Neural cell (in vitro differentiated cells): ENCODE results near the gene KLK11. TPM values are rescaled to one million over a fixed set of nuclear protein-coding genes. Genes with fewer than 3 reads are reported as not detected.

ENCODE experiments used
- H2AFZ ChIP-seq: fragments of 200-600, 300-800 bp; sonication (generic), shearing (Covaris generic); 2 replicates; pipeline ENCODE4 v1.6.0; 2014; ENCODE audit warnings: low read depth, mild to moderate bottlenecking, antibody characterized with exemption, low read length, moderate library complexity
- H3F3A ChIP-seq: fragments of 200-600 bp; shearing (Covaris generic); 2 replicates; pipeline ENCODE4 v1.6.1; 2016; ENCODE audit warnings: mild to moderate bottlenecking, moderate library complexity, mixed read lengths, antibody characterized with exemption, low read length; ENCODE audit not compliant: insufficient read depth, poor library complexity, severe bottlenecking
- H3K27ac ChIP-seq: fragments of 200-600, 300-800 bp; sonication (generic), shearing (Covaris generic); 2 replicates; pipeline ENCODE4 v1.5.1; 2014; ENCODE audit warnings: mild to moderate bottlenecking, low read length, moderate library complexity
- H3K27me3 ChIP-seq: fragments of 300-800, 200-600 bp; sonication (generic), shearing (Covaris generic); 2 replicates; pipeline ENCODE4 v1.6.0; 2014; ENCODE audit warnings: mild to moderate bottlenecking, low read depth, low read length, moderate library complexity; ENCODE audit not compliant: insufficient read depth
- H3K36me3 ChIP-seq: fragments of 300-800, 200-600 bp; sonication (generic), shearing (Covaris generic); 2 replicates; pipeline ENCODE4 v1.5.1; 2014; ENCODE audit warnings: mild to moderate bottlenecking, antibody characterized with exemption, low read length, moderate library complexity; ENCODE audit not compliant: insufficient read depth
- H3K4me2 ChIP-seq: fragments of 300-800, 200-600 bp; sonication (generic), shearing (Covaris generic); 2 replicates; pipeline ENCODE4 v1.6.0; 2014; ENCODE audit warnings: mild to moderate bottlenecking, low read length
- H3K4me3 ChIP-seq: fragments of 300-800, 200-600 bp; sonication (generic), shearing (Covaris generic); 2 replicates; pipeline ENCODE4 v1.5.1; 2014; ENCODE audit warnings: mild to moderate bottlenecking, low read length, moderate library complexity
- H3K79me2 ChIP-seq: fragments of 200-600 bp; shearing (Covaris generic); replicated peaks from 2 replicates; pipeline ENCODE4 v1.6.0; 2014; ENCODE audit warnings: mild to moderate bottlenecking, low read length, moderate library complexity; ENCODE audit not compliant: insufficient read depth
- H3K9ac ChIP-seq: fragments of 300-800, 200-600 bp; sonication (generic), shearing (Covaris generic); 2 replicates; pipeline ENCODE4 v1.6.1; 2016; ENCODE audit warnings: mild to moderate bottlenecking, low read length, mixed read lengths
- H3K9me2 ChIP-seq: fragments of 200-600 bp; shearing (Covaris generic); 2 replicates; pipeline ENCODE4 v1.6.1; 2016; ENCODE audit warnings: mild to moderate bottlenecking, low read length, mixed read lengths; ENCODE audit not compliant: insufficient read depth
- H3K9me3 ChIP-seq: fragments of 200-600, 300-800 bp; sonication (generic), shearing (Covaris generic); 2 replicates; pipeline ENCODE4 v1.6.1; 2016; ENCODE audit warnings: mild to moderate bottlenecking, mixed run types, low read length, moderate library complexity, mixed read lengths
- H4K20me1 ChIP-seq: fragments of 200-600 bp; shearing (Covaris generic); 2 replicates; pipeline ENCODE4 v1.6.1; 2016; ENCODE audit warnings: mild to moderate bottlenecking, mixed run types; ENCODE audit not compliant: insufficient read depth
- EP300 ChIP-seq: fragments of 450-650 bp; conservative IDR thresholded peaks from 2 replicates; pipeline ENCODE4 v1.6.1; 2014; ENCODE audit warnings: antibody characterized with exemption, mild to moderate bottlenecking, moderate library complexity; ENCODE audit not compliant: poor library complexity, severe bottlenecking
- EZH2 ChIP-seq: fragments of 200-600, 300-800 bp; shearing (Covaris generic), sonication (generic); IDR thresholded peaks from 2 replicates; pipeline ENCODE4 v1.6.1; 2014; ENCODE audit warnings: antibody characterized with exemption, low read length, borderline replicate concordance, mild to moderate bottlenecking; ENCODE audit not compliant: insufficient read depth, poor library complexity, severe bottlenecking
- MXI1 ChIP-seq: fragments of 450-650 bp; conservative IDR thresholded peaks from 2 replicates; pipeline ENCODE4 v1.6.1; 2014; ENCODE audit warnings: antibody characterized with exemption, mild to moderate bottlenecking; ENCODE audit not compliant: poor library complexity, severe bottlenecking
- POLR2AphosphoS5 ChIP-seq: IDR thresholded peaks from 2 replicates; pipeline ENCODE4 v1.6.1; 2012
- RAD21 ChIP-seq: fragments of 450-650 bp; conservative IDR thresholded peaks from 2 replicates; pipeline ENCODE4 v1.6.1; 2014; ENCODE audit warnings: antibody characterized with exemption, mild to moderate bottlenecking, moderate library complexity
- SMC3 ChIP-seq: fragments of 450-650 bp; conservative IDR thresholded peaks from 2 replicates; pipeline ENCODE4 v1.6.1; 2014; ENCODE audit warnings: antibody characterized with exemption, mild to moderate bottlenecking, moderate library complexity; ENCODE audit not compliant: poor library complexity
- TAF1 ChIP-seq: IDR thresholded peaks from 2 replicates; pipeline ENCODE4 v1.6.1; 2012; ENCODE audit warnings: low read depth
- polyA plus RNA-seq: library from polyadenylated mRNA; depleted of rRNA; stranded (reverse); fragments of >200 nt; gene quantifications from 2 replicates; pipeline ENCODE4 v1.2.3, GENCODE V29; 2014
- TF ChIP-seq, protein P1 (sequence below): fragments of 450-650 bp; IDR thresholded peaks from 2 replicates; pipeline ENCODE4 v1.5.1; 2014; ENCODE audit warnings: antibody characterized with exemption, mild to moderate bottlenecking, moderate library complexity; ENCODE audit not compliant: poor library complexity, severe bottlenecking
- TF ChIP-seq, protein P2 (sequence below): IDR thresholded peaks from 2 replicates; pipeline ENCODE4 v1.6.1; 2012; ENCODE audit warnings: borderline replicate concordance

The KLK11 gene
- polyA plus RNA-seq, 1 donor from 2014 or later: not detected

DNA sequence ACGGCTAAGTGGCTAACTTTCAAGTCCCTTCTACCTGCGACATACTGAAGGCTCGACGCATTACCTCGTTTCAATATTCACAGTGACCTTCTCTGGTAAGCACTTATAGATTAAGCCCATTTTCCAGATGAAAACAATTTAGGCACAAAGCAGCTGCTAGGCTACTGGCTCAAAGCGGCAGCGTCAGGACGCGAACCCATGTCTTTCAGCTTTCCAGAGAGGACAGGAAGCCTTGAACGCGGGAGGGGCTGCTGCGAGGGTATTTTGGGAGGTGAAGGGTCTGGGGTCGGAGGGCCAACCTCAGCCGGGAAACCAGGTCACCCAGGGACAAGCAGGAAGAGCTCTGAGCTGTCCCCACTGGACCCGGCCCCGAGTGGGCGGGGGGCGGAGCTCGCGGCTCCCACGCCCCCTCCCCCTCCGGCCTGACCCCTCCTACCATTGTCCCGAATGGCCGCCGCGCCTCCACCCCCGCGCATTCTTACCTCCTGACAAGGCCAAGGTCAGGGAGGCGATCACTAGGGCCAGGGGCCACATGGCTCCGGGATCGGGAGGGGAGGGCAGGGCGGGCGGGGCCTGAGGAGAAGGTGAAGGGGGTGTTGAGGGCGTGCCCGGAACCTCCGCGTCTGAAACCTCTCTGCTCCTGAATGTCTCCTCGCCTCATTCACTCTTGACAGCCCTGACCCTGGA is 38.3 kb upstream of the KLK11 start, which contains the start of gene KLK13:
KLK13 (minus strand) TSS at position 559 of the 687 bp plus-strand sequence; CDS start at position 534, 25 bp downstream.
- Histone ChIP-seq H3K27ac (no peak within 1 kb of the TSS), H3K79me2 (no peaks in the 10 kb centered on the region), H2AFZ (no peak within 1 kb of the TSS), H3K9ac (no peak within 1 kb of the TSS), H3K36me3 (no peaks in the 10 kb centered on the region), H3K9me2 (no peaks in the 10 kb centered on the region), H3K9me3 (no peaks in the 10 kb centered on the region), H3K4me2 (no peak within 1 kb of the TSS), H3K4me3 (peak within 1 kb of the TSS; percentile 47), H3F3A (no peaks in the 10 kb centered on the region), H4K20me1 (no peaks in the 10 kb centered on the region), H3K27me3 (peaks cover 16% of the 10 kb centered on the region)
- TF ChIP-seq TAF1: no peak
- TF ChIP-seq EP300: no peak
- TF ChIP-seq, protein P1, sequence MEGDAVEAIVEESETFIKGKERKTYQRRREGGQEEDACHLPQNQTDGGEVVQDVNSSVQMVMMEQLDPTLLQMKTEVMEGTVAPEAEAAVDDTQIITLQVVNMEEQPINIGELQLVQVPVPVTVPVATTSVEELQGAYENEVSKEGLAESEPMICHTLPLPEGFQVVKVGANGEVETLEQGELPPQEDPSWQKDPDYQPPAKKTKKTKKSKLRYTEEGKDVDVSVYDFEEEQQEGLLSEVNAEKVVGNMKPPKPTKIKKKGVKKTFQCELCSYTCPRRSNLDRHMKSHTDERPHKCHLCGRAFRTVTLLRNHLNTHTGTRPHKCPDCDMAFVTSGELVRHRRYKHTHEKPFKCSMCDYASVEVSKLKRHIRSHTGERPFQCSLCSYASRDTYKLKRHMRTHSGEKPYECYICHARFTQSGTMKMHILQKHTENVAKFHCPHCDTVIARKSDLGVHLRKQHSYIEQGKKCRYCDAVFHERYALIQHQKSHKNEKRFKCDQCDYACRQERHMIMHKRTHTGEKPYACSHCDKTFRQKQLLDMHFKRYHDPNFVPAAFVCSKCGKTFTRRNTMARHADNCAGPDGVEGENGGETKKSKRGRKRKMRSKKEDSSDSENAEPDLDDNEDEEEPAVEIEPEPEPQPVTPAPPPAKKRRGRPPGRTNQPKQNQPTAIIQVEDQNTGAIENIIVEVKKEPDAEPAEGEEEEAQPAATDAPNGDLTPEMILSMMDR: no peak
- no peak for TF ChIP-seq POLR2AphosphoS5
- no peak for TF ChIP-seq MXI1
- no peak for TF ChIP-seq RAD21
- TF ChIP-seq, protein P2, sequence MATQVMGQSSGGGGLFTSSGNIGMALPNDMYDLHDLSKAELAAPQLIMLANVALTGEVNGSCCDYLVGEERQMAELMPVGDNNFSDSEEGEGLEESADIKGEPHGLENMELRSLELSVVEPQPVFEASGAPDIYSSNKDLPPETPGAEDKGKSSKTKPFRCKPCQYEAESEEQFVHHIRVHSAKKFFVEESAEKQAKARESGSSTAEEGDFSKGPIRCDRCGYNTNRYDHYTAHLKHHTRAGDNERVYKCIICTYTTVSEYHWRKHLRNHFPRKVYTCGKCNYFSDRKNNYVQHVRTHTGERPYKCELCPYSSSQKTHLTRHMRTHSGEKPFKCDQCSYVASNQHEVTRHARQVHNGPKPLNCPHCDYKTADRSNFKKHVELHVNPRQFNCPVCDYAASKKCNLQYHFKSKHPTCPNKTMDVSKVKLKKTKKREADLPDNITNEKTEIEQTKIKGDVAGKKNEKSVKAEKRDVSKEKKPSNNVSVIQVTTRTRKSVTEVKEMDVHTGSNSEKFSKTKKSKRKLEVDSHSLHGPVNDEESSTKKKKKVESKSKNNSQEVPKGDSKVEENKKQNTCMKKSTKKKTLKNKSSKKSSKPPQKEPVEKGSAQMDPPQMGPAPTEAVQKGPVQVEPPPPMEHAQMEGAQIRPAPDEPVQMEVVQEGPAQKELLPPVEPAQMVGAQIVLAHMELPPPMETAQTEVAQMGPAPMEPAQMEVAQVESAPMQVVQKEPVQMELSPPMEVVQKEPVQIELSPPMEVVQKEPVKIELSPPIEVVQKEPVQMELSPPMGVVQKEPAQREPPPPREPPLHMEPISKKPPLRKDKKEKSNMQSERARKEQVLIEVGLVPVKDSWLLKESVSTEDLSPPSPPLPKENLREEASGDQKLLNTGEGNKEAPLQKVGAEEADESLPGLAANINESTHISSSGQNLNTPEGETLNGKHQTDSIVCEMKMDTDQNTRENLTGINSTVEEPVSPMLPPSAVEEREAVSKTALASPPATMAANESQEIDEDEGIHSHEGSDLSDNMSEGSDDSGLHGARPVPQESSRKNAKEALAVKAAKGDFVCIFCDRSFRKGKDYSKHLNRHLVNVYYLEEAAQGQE: no peak
- TF ChIP-seq EZH2: no peak
- no peak for TF ChIP-seq SMC3

DNA sequence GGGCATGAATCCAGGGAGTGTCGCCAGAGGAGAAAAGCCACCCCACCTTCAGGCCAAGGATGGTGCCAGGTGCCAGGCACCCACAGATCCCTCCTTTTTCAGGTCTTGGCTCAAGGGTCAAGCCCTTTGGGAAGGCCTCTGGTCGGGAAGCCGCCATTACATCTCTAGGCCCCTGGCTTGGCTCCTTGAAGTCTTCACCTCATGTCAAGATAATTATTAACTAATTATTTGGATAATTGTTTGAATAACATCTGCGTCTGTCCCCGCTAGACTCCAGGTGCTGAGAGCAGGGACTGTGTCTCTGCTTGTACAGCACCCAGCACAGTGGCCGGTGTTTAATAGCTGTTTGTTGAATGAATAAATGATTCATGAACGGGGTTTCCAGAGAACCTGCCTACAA is 37.2 kb upstream of the KLK11 start:
- H3K9me2 ChIP-seq: no peaks in the 10 kb centered on the region
- H3F3A ChIP-seq: no peaks in the 10 kb centered on the region
- no peak overlapping the region for H3K4me2 ChIP-seq
- H3K4me3 ChIP-seq: no peak overlapping the region
- TF ChIP-seq EP300: no peak
- no peak for TF ChIP-seq SMC3
- no peak for TF ChIP-seq POLR2AphosphoS5
- TF ChIP-seq, protein P1: no peak
- TF ChIP-seq EZH2: no peak
- TF ChIP-seq TAF1: no peak
- no peaks in the 10 kb centered on the region for H3K9me3 ChIP-seq
- no peaks in the 10 kb centered on the region for H3K36me3 ChIP-seq
- H3K9ac ChIP-seq: no peak overlapping the region
- no peak overlapping the region for H3K27ac ChIP-seq
- H3K79me2 ChIP-seq: no peaks in the 10 kb centered on the region
- no peak overlapping the region for H2AFZ ChIP-seq
- peaks cover 16% of the 10 kb centered on the region for H3K27me3 ChIP-seq
- no peaks in the 10 kb centered on the region for H4K20me1 ChIP-seq
